Measurements from ENCODE around the gene HIKESHI.
"Not testable (repeated sequence)": the region's sequence is repeated elsewhere in the genome, so short reads cannot be mapped to it uniquely, and the experiment has no call there.

- TF ChIP-seq CTCF (IDR thresholded peaks at IDR 0.05; ENCODE audit: poor library complexity); EZH2 (IDR thresholded peaks at IDR 0.05; ENCODE audit: borderline replicate concordance): not testable (repeated sequence)
Observed at GRCh38 chr11:86357412-86357811, 55.4 kb downstream of the HIKESHI start.
